ENCODE data around the gene BEGAIN.

Gene BEGAIN, protein sequence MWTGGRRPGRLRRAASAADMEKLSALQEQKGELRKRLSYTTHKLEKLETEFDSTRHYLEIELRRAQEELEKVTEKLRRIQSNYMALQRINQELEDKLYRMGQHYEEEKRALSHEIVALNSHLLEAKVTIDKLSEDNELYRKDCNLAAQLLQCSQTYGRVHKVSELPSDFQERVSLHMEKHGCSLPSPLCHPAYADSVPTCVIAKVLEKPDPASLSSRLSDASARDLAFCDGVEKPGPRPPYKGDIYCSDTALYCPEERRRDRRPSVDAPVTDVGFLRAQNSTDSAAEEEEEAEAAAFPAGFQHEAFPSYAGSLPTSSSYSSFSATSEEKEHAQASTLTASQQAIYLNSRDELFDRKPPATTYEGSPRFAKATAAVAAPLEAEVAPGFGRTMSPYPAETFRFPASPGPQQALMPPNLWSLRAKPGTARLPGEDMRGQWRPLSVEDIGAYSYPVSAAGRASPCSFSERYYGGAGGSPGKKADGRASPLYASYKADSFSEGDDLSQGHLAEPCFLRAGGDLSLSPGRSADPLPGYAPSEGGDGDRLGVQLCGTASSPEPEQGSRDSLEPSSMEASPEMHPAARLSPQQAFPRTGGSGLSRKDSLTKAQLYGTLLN

GRCh38 chr14:100587086-100587762, at the start of gene BEGAIN:
Gene BEGAIN (minus strand): TSS chr14:100587417. CDS start chr14:100587290, 127 bp downstream.
- in situ Hi-C loops (cut with MboI; ENCODE audit: low sequenced_read_pairs), result no loop called here

- in situ Hi-C loops (cut with MboI; ENCODE audit: low sequenced_read_pairs), result no loop called here
Measured at GRCh38 chr14:100636559-100636958, 49.3 kb upstream of the BEGAIN start.

DNA sequence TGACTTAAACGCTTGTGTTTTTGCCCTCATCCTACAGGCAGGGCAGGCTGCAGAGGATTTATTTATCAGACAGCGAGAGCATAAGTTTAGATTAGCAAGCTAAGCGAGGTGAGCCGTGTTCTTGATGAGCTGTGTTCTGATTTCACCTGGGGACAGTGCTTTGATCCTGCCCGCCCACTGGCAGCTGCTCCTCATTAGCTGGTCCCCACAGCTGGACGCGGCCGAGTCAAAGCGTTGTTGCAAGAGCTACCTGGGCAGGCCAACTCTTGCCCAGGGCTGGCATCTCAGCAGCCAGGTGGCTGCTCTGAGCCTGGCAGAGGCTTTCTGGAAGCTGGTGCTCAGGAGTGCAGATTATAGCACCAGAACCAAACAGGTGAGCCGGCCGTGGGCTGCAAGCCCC, 46.8 kb upstream of the BEGAIN start:
- in situ Hi-C loops (cut with MboI; ENCODE audit: low sequenced_read_pairs), result no loop called here

DNA sequence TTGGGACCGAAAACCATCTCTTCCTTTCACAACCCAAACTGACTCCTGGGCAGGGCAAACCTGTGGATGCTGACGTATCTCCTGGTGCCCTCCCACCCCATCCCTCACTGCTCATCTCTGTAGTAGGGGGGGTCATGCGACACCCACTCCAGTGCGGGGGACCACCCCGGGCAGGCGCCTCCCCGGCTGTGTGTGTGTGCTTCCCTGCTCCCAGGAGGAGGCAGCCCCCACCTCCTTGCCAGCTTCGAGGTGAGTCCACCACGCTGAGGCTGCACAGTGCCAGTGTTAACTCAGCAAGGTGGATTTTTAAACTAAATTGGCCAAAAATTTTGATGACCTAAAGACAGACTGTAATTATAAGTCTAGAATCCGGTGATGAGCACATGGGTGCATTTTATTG, 46.2 kb upstream of the BEGAIN start:
- in situ Hi-C loops (cut with MboI; ENCODE audit: low sequenced_read_pairs), result no loop called here

- in situ Hi-C loops (cut with MboI; ENCODE audit: low sequenced_read_pairs), result no loop called here
Measured at GRCh38 chr14:100629696-100630095, 42.5 kb upstream of the BEGAIN start.

DNA sequence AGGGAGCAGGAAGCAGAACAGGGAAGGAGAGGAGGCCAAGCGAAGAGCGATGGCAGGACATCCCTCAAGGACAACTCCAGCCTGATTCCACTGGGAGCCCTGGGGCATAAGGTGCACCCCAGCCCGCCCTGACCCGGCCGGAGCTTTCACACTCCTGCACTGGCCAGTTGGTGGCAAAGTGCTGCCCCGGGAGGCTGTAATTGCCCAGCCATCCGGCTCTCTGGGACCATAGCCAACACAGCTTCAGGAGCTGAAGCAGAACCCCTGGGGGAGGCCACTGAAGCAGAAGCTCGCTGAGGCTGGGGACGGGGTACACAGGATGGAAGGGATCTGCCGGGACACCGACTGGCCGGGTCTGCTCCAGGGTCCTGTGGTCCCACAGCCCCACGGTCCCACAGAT, 41.9 kb upstream of the BEGAIN start:
- in situ Hi-C loops (cut with MboI; ENCODE audit: low sequenced_read_pairs), result no loop called here

GRCh38 chr14:100628225-100628624, 41.0 kb upstream of the BEGAIN start:
- in situ Hi-C loops (cut with MboI; ENCODE audit: low sequenced_read_pairs), result no loop called here

- in situ Hi-C loops (cut with MboI; ENCODE audit: low sequenced_read_pairs), result no loop called here
Measured at GRCh38 chr14:100626614-100627013, 39.4 kb upstream of the BEGAIN start.

DNA sequence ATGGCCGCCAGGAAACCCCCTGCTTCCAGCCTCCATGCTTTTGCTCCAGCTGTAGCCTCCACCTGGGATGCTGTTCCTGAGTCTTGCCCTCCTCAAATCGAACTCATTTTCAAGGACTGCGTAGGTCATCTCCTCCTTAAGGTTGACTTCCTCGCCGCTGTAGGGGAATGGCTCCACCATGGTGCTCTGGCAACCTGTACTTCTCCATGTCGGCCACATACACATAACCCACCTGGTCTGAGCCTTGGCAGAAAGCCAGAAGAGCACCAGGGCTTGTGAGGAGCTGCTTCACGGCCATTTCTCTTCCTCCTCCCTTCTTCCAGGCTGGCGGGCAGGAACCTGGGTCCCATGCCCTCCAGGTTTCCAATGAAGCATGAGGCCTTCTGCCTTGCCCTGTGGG, 36.7 kb upstream of the BEGAIN start:
- in situ Hi-C loops (cut with MboI; ENCODE audit: low sequenced_read_pairs), result no loop called here

- in situ Hi-C loops (cut with MboI; ENCODE audit: low sequenced_read_pairs), result no loop called here
Measured at GRCh38 chr14:100623557-100623956, 36.3 kb upstream of the BEGAIN start.

GRCh38 chr14:100622708-100623485, 35.7 kb upstream of the BEGAIN start:
- in situ Hi-C loops (cut with MboI; ENCODE audit: low sequenced_read_pairs), result no loop called here

DNA sequence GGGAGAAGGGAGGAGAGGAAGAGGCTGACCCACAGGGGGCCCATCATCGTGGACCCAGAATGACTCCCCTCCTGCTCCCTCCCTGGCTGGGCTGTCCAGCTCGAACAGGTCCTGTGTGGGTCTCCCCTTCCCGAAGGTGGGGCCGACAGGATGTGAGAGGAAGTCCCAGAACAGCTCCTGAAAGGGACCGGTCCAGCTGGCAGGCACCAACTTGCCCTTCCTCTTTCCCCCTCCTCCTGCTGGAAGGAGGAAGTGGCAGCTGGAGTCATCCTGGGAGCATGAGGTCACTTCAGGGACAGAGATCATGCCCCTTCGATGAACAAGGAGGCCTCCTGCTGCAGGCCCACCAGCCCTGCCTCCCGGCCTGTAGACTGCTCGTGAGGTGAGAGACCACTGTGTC, 35.0 kb upstream of the BEGAIN start:
- in situ Hi-C loops (cut with MboI; ENCODE audit: low sequenced_read_pairs), result no loop called here

GRCh38 chr14:100621806-100622205, 34.6 kb upstream of the BEGAIN start:
- in situ Hi-C loops (cut with MboI; ENCODE audit: low sequenced_read_pairs), result no loop called here

DNA sequence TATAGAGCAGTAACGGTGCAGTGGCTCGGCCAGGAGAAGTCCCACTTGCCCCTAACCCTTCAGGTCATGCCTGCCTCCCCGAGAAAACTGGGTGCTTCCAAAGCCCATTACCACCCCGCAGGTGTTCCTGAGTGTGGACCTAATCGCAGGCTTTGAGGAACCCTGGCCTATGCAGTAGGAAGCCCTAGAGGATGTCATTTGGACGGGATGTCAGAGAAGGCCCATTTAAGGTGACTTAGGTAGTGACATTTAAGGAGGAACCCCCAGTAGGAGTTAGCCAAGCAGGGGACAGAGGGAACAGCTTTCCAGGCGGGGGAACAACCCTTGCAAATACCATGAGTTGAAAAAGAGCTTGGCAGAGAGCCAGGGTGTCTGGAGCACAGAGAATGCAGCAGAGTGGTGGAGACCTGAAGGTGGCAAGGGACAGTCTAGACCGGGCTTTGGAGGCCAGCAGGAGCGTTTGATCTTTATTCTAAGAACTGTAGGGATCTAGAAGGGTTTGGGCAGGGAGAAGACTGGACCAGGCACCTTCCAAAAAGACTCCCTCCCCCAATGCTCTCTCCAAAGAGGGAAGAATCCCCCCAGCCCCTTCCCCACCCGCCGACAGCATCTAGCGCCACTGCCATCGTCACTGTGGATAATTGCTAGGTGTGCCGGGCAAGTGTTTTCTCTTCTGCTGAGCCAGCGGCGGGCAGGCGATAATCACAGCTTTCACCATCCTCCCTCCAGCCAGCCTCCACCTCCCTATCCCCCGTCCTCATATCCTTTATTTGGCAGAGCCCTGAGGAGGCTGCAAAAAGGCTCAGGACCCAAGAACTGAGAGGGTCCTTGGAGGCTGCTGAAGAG, 33.3 kb upstream of the BEGAIN start:
- in situ Hi-C loops (cut with MboI; ENCODE audit: low sequenced_read_pairs), result no loop called here

- in situ Hi-C loops (cut with MboI; ENCODE audit: low sequenced_read_pairs), result no loop called here
Measured at GRCh38 chr14:100619396-100620254, 32.4 kb upstream of the BEGAIN start.

DNA sequence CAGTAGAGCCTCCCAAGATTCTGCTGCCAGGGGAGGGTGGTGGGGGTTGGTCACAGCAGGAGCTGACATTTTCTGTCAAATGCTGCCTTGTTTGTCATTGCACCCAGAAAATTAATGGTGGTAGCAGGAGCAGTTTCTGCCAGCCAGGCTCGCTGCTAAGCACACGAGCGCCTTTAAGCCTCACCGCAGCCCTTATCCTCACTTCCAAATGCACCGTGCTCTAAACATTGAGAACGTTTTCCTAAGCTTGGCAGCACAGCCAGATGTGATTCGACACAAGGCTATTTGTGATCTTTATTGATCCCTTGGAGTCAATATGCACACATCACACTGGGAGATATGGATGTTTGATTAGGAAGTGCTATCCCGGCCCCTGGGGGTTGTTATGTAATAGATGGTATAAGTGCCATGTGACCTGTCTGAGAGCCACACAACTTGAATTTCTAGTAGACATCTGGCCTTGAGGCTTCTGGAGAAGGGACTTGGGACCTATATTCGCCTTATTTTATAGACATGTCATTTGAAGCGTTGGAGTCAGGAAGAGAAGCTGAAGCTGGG, 31.6 kb upstream of the BEGAIN start:
- in situ Hi-C loops (cut with MboI; ENCODE audit: low sequenced_read_pairs), result no loop called here

DNA sequence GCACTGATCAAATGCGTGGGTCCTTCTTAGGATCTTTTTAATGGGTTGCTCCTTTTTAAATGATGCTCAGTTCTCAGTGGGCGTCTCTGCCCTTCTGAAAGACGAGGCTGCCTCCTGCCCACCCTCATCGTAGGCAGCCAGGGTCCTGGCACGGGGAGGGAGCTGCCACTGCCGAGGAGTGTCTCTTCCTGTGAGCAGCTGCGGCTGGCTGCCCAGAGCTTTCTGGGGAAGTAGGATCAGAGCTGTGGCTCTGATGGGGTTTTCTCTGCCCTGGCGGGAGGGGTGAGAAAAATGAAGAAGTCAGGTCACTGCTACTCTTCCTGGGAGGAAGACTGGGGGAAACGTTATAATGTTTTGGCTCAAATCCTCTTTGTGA, 31.1 kb upstream of the BEGAIN start:
- in situ Hi-C loops (cut with MboI; ENCODE audit: low sequenced_read_pairs), result no loop called here

- in situ Hi-C loops (cut with MboI; ENCODE audit: low sequenced_read_pairs), result no loop called here
Measured at GRCh38 chr14:100617410-100618317, 30.4 kb upstream of the BEGAIN start.

Data from HL-60/S4 (cell line).